HG03565 (cell line): ENCODE measurements around the gene SS18L1.

Source experiments
- ATAC-seq: cut with Tn5 transposase; IDR thresholded peaks from one replicate; pipeline ENCODE4 v1.9.1; 2021; ENCODE audit warnings: mild to moderate bottlenecking, moderate library complexity; ENCODE audit not compliant: unreplicated experiment

SS18L1 gene

DNA sequence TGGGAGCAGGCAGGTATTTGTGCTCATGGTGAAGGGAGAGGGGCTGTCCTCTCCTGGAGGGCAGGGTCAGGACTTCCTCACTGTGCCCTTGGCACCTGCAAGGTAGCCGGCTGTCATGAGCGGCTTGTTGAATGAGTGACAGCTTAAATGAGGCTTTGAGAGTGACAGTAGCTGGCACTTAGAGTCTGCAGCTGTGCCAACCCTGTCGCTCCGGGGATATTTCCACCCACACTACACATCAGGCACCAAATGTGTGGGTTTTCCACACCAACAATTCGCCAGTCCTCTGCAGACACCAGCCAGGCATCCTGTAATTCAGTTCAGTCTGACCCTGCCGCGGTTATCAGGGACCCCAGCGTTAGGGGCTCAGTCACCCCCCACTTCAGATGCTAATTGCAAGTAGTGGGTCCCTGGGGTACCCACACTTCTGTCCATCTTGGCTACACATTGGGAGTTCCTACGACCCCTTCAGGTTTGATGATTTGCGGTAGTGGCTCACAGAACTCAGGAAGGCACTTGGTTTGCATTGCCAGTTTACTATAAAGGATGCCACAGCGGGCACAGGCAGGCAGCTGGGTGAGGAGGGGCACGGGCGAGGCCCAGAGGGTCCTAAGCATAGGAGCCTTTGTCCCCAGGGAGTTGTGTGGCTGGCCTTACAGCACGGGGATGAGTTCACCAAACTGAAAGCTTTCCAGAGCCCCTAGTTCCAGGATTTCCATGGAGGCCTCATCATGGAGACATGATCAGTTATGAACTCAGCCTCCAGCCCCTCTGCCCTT lies 48.4 kb downstream of the SS18L1 start:
- no peak for ATAC-seq

DNA sequence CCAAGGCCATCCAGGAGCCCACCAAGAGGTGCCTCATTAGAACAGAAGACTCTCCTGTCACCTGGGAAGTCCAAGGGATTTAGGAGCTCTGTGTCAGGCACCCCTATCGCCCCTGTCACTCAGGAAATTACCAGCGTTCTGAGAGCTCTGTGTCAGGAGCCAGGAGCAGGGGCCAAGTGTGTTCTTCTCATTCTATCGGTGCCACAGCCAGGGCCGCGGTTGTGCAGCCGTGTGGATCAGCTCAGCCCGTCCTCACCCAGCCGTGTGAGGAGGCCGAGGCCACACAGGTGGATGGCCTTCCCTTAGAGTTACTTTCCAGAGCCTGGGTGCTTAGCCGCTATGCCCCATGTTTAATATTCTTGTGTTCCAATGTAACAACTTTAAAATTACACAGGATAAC lies 49.1 kb downstream of the SS18L1 start:
- ATAC-seq, result no peak

DNA sequence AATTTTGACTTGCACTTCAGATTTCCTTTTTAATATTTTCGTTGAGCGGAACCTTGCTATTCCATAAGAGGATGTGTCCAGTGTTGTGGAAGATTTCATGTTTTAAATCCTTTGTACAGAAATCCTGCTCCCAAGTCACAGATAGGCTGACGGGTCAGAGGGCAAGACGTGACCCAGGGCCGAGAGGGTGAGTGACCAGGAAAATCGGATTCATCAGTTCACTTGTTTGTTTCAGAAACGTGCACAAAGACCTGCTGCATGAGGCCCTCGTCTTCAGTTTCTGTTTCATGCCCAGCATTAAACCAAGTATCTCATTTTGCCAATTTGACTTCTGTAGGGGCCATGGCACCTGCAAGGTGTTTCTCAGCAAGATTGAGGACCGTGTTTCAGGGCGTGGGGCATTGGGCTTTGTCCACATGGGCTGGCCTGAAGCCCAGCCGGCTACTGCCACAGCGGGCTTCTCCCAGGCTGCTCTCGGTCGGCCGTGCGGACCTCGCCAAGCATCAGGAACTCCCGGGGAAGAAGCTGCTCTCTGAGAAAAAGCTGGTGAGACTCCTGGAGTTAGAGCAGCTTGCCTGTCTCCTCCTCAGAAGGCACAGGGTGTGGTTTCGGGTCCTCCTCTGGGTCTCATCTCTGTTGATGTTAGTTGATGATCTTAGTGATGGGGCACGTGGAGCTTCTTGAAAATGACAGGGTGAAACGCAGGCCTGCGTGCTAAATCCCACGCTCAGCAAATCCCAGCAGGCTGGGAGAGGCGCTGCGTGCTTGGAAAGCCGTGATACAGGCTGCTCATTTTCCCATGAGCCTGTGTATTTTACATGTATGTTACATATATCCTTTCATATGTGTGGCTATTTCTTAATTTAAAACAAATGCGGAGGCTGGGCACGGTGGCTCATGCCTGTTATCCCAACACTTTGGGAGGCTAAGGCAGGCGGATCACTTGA lies 49.8 kb downstream of the SS18L1 start:
- ATAC-seq, result no peak

DNA sequence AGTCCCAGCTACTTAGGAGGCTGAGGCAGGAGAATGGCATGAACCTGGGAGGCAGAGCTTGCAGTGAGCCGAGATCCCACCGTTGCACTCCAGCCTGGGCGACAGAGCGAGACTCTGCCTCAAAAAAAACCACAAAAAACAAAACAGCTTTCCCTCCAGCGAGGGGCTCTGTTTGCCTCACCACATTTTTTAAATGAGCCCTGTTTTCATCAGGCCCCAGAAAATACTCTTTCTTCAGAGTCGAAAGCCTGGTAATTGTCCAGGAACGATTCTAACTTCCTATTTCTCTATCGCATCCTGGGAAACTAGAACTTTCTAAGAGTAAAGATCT lies 51.5 kb downstream of the SS18L1 start:
- no peak for ATAC-seq

DNA sequence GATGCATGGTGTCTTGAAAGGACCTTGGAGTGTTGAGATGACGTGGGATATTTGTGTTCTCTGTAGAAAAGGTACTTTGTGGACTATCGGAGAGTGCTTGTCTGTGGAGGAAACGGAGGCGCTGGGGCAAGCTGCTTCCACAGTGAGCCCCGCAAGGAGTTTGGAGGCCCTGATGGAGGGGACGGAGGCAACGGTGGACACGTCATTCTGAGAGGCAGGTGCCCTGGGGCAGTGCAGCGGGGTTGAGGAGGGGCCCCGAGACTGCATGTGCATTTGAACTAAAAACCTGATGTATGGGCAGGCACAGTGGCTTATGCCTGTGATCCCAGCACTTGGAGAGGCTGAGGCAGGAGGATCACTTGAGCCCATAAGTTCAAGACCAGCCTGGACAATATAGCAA lies 52.2 kb downstream of the SS18L1 start:
- no peak for ATAC-seq

DNA sequence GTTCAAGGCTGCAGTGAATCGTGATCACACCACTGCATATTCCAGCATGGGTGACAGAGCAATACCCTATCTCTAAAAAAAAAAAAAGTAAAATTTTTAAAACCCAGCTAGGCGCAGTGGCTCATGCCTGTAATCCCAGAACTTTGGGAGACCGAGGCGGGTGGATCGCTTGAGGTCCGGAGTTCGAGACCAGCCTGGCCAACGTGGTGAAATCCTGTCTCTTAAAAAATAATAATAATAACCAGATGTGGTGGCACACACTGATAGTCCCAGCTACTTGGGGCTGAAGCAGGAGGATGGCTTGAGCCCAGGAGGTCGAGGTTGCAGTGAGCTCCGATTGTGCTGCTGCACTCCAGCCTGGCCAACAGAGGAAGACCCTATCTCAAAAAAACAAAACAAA lies 52.7 kb downstream of the SS18L1 start:
- no peak for ATAC-seq

DNA sequence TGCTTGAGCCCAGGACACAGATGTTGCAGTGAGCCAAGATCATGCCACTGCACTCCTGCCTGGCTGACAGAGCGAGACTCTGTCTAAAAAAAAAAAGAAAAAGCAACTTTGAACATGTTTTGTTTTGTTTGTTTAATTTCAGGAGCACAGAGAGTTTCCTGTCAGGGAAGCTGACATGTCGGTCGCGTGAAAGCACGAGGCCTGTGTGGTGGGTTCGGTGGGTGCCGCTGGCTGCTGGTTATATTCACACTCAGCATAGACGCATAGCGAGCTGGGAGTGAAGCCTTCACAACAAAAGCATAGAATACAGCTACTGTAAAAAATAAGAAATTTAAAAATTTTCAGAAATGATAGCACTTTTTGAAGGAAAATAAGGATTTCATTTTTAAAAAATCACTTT lies 53.7 kb downstream of the SS18L1 start:
- ATAC-seq, result no peak

DNA sequence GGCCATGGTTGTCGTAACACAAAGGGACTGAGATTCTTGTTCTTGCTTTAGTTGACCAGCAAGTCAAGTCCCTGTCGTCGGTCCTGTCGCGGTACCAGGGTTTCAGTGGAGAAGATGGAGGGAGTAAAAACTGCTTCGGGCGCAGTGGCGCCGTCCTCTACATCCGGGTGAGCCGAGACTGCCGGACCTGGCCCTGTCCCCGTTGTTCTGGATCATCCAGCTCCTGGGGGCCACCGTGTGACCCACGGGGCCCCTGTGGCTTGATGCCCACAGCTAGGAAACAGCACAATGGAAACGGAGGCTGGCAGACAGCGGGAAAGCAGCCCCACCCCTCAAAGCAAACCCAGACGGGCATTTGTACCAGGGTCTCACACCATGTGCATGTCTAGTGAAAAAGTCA lies 54.2 kb downstream of the SS18L1 start:
- ATAC-seq, result no peak

DNA sequence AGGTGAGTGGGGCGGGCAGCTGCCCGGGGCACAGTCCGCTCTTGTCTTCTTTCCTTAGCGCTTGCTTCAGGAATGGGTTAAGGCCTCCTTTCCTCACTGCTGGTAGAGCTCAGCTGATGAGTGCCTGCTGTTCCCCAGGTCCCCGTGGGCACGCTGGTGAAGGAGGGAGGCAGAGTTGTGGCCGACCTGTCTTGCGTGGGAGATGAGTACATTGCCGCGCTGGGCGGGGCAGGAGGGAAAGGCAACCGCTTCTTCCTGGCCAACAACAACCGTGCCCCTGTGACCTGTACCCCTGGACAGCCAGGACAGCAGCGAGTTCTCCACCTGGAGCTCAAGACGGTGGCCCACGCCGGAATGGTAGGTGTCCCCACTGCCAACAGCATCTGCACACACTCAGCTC lies 54.9 kb downstream of the SS18L1 start:
- no peak for ATAC-seq

DNA sequence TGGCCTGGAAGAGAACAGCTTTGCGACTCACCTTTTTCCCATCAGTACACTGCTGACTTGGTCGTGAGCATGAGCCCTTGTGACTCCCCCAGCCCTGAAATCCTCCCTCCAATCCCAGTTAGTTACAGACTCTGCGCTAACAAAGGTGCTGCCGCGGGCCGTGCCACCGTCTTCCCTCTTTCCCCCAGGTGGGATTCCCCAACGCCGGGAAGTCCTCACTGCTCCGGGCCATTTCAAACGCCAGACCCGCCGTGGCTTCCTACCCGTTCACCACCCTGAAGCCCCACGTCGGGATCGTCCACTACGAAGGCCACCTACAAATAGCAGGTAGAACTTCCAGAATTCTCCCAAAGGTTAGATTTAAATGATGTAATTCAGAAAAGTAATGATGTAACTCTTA lies 55.4 kb downstream of the SS18L1 start:
- ATAC-seq, result no peak

DNA sequence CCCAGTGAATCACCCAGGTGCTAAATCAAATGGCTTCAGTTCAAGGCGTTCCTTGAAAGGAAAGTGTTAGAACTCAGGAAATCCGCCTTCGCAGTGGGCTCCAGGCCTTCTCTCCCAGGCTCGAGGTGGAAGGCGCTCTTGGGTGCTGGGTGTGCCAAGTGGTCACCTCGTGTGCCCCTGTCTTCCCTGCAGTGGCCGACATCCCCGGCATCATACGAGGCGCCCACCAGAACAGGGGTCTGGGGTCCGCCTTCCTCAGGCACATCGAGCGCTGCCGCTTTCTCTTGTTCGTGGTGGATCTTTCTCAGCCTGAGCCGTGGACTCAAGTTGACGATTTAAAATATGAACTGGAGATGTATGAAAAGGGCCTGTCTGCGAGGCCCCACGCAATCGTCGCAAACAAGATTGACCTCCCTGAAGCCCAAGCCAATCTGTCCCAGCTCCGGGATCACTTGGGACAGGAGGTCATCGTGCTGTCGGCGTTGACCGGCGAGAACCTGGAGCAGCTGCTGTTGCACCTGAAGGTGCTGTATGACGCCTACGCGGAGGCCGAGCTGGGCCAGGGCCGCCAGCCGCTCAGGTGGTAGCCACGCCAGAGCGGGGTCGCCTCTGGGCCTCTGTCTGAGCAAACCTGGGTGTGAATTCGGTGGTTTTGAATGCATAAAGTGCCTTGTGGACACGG lies 57.1 kb downstream of the SS18L1 start:
- ATAC-seq, result no peak

DNA sequence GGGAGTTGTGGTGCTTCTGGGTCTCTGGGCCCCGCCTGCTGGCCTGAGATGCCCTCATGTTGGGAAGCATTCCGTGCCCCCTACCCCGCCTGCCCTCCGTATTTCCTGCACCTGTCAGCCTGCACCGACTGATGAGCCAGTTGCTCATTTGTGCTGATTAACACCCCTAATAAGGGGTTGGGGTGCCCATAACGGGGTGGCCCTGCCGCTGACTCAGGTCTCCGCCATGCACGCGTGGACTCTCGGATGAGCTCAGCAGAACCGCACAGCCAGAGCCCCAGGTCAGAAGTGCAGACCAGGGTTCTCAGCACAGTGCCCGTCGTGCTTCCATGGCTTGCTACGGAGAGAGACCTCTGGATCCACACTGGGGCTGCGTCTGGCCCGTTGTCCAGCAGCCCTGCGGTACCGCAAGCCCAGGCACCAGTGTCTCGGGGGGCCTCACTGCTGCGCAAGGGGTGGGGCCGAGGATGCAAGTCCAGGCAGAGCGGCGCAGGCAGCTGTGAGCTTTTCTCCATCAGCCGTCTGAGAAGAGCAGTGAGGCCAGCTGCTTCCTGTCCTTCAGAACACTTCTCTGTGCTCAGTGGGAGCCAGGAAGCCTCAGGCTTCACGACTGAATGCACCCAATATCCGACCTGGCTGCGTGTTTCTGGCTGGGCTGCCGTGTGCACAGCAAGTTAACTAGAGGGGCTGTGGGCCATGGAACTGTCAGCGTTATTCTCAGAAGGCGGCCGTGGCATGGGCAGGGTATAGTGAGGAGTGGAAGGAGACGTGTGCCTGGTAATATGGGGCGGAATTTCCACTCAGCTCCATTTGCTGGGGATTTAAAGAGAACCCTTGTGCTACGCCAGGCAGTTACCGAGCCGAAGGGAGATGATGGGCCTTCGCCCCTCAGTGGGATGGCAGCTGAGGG lies 57.9 kb downstream of the SS18L1 start:
- peak; percentile 59 for ATAC-seq

DNA sequence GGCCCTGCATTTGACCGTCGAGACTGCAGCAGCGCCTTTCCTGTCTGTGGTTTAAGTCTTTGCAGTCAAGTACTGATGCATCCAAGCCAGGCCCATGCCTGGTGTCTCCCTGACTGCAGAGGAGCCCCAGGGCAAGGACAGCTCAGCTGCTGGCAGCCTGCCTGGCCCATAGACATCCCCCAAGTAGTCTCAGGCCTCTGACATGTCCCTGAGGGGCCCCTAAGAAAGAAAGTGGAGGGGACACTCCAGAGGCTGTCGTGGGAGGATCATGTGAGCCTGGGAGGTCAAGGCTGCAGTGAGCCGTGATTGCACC lies 58.5 kb downstream of the SS18L1 start:
- ATAC-seq, result peak; percentile 22

DNA sequence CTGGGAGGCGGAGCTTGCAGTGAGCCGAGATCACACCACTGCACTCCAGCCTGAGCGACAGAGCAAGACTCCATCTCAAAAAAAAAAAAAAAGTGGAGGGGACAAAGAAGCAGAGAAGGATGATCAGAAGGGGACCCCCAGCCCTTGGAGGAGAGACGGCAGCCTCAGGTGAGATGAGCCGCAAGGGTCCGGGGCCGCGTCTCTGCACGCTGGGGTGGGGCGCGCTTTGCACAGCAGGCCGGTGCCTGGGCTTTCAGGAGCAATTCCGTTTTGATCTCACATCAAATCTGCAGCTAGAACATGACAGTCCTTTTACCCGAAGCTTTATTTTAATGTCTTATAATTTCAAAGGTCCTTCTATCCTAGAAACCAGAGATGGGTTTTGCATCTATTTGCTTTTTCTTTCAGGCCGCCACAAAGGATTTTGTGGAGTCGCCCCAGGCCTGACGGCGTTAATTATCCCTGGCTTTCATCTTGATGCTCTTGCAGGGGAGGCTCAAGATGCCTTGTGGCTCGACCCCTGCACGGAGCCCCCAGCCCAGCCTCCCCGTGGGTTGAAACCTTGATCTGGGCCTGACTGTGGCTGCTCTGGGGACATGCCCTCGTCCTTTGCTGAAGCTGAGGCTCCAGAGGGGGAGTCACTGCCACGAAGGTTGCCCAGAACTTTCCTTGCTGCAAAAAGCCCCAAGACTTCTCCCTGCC lies 59.3 kb downstream of the SS18L1 start:
- ATAC-seq, result no peak

DNA sequence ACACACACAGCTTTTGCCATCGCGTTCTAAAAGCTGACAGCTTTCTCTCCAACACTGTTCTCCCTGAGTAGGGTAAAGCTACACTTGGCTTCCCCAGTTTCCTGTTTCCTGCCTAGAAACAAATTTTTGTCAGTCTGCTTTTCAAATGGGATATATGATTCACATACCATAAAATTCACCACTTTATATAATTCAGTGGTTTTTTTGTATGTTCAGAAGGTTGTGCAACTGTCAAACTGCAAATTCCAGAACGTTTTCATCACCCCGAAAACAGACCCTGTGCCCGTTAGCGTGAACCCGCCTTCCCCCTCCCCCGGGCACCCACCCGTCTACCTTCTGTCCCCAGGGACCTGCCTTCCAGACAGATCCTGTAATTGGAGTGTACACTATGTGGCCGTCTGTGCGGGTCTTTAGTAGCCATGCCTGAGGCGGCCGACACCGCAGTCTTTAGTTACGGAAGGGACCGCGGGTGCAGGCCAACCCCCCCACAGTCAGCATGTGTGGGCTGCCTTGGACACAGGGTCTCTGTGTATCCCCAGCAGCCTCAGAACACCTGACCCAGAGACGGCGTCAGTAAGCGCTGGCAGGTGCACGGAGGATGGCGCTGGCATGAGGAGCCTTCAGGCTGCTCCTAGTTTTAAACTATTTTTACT lies 59.9 kb downstream of the SS18L1 start:
- ATAC-seq, result no peak

DNA sequence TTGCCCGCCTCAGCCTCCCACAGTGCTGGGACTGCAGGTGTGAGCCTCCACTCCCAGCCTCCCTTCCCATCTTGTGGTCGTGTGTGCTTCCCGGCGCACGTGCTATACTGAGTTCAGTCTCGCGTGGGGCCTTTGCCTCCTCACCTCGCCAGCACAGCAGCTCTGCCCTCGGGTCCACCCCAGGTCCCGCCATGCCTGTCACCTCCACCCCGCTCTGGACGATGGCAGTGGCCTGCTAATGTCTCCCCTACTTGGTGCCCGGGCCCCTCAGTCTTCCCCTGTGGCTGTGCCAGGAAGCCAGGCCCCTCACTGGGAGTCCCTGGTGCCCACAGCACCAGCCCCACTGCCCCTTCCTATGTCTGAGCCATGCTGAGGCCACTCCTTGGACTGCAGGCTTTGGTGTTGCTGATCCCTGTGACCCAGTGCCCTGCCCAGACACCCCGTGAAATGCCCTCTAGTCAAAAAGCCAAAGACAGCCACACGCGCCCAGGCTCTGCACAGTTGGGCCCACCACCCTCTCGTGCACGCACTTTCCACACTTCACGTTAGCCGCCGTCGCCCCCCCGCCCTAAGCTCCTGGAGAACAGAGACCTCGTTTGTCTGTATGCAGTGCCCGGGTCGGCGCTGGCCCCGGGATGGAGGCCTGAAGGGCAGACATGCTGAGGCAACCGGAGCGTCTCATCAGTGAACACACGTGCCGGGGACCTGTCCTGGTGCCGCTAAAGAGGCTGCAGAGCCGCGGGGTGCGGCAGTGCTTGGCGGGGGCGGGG lies 62.2 kb downstream of the SS18L1 start:
- ATAC-seq, result no peak

DNA sequence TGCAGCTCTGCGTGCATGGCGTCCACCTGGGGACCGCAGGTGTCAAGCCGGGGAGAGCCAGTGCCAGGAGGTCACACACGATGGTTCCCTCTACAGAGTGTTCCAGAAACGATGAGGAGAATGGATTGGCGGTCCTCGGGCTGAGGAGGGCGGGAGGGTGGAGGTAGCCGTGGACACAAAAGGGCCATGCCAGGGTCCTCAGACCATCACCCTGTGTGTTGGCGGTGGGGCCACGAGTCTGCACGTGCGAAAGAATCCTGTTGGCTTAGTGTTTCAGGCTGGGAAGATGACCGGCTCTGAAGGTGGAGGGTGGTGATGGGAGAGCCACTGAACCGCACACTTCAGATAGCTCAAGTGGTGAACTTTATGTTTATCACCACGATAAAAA lies 62.8 kb downstream of the SS18L1 start:
- no peak for ATAC-seq

DNA sequence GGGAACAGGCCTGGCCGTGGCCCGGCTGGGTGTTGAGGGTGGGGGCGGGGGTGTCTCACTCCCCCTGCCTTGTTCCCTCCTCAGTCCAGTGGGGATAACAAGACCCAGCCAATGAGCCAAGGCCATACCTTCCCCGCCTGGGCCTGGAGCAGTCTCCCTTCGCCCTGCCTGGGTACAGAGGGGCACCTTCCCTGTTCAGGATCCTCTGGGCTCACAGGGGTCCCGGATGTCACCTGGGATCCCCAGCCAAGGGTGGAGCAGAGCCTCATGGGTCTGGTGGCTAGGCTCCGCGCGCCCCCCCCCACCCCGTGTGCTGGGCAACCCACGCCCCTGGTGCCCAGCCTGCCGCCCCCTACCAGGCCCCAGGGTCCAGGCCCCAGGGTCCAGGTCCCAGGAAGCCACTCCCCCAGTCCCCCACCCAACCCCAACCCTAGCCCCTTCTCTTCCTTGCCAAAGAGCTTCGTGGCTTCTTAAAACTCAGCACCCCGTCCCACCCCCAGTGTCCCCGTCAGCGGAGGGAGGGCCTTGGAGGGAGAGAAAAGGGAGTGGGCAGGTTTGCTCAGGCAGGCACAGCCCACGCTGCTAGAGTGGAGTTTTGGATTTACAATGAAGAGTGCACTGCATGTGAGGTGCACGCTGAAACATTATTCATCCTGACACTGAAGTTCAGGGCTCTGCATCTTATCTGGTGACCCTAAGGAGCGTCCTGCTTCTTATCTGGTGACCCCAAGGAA lies 64.7 kb downstream of the SS18L1 start:
- no peak for ATAC-seq
